H1 (cell line): ENCODE results near the gene FGF11. TPM values are rescaled to one million over a fixed set of nuclear protein-coding genes. Genes with fewer than 3 reads are reported as not detected.
A peak's percentile ranks its signal among the peaks of the same experiment; 100 is the strongest.

ENCODE experiments used
- CTCF ChIA-PET: fragments of 300-600 bp; sonication (Branson Sonifier 250); formaldehyde crosslinking; loops from one replicate; lab custom pipeline; 2021; ENCODE audit not compliant: partially characterized antibody; lab: Charles Lee
- POLR2A ChIA-PET: fragments of 300-600 bp; sonication (Branson Sonifier 250); formaldehyde crosslinking; loops from one replicate; lab custom pipeline; 2021; ENCODE audit warnings: inconsistent platforms; ENCODE audit not compliant: partially characterized antibody; lab: Charles Lee
- DNase-seq, 2 experiments: peaks; one replicate each; pipeline versions ENCODE4 v3.0.0 to v3.0.0-alpha.2; 2010 to 2022; ENCODE audit warnings: low spot score in 2 of 2, low read depth in 1 of 2, mixed read lengths in 1 of 2
- FAIRE-seq: peaks from 2 replicates; lab custom pipeline; 2011; peaks lifted over from hg19 to GRCh38; lab: Jason Lieb, UNC
- H2AFZ ChIP-seq: 2 replicates; pipeline ENCODE4 v1.8.1; 2012; ENCODE audit warnings: low read length, inconsistent platforms
- H2AK5ac ChIP-seq: 2 replicates; pipeline ENCODE4 v1.6.1; 2013; ENCODE audit warnings: low read depth, low read length
- H2BK120ac ChIP-seq: replicated peaks from 2 replicates; pipeline ENCODE3; 2013; ENCODE audit warnings: low read depth, low read length, inconsistent platforms
- H2BK12ac ChIP-seq: 2 replicates; pipeline ENCODE4 v1.6.1; 2013; ENCODE audit warnings: low read depth, low read length
- H2BK15ac ChIP-seq: 2 replicates; pipeline ENCODE4 v1.6.1; 2013; ENCODE audit warnings: low read length
- H2BK20ac ChIP-seq: 2 replicates; pipeline ENCODE4 v1.6.1; 2013; ENCODE audit warnings: low read length
- H2BK5ac ChIP-seq: 2 replicates; pipeline ENCODE4 v1.6.1; 2013; ENCODE audit warnings: low read depth, low read length
- H3K14ac ChIP-seq: 2 replicates; pipeline ENCODE4 v1.6.1; 2013; ENCODE audit warnings: inconsistent platforms; ENCODE audit not compliant: insufficient read length
- H3K18ac ChIP-seq: 2 replicates; pipeline ENCODE4 v1.6.1; 2013; ENCODE audit warnings: low read length; ENCODE audit errors: extremely low read depth
- H3K23ac ChIP-seq: 2 replicates; pipeline ENCODE4 v1.6.1; 2013; ENCODE audit warnings: inconsistent platforms; ENCODE audit not compliant: insufficient read length
- H3K23me2 ChIP-seq: 2 replicates; pipeline ENCODE4 v1.6.1; 2013; ENCODE audit warnings: low read depth, low read length
- H3K27ac ChIP-seq: 2 replicates; pipeline ENCODE4 v1.6.1; 2011; ENCODE audit warnings: low read depth, low read length, inconsistent platforms
- H3K27me3 ChIP-seq, 4 experiments: replicated peaks in 1 of 4; 1 replicate in 1 of 4; 2 replicates in 3 of 4; pipeline versions ENCODE4 v1.6.1 to v1.8.1; 2011 to 2013; ENCODE audit warnings: low read length in 3 of 4, mild to moderate bottlenecking in 3 of 4, inconsistent platforms in 2 of 4, mixed read lengths in 2 of 4, moderate library complexity in 1 of 4; ENCODE audit not compliant: control insufficient read depth in 3 of 4, insufficient read depth in 3 of 4; ENCODE audit errors: extremely low read depth in 1 of 4
- H3K36me3 ChIP-seq, 4 experiments: 2 replicates each; pipeline versions ENCODE4 v1.6.1 to v1.8.1; 2011 to 2013; ENCODE audit warnings: mild to moderate bottlenecking in 4 of 4, low read length in 3 of 4, moderate library complexity in 2 of 4, control low read depth in 1 of 4, inconsistent platforms in 1 of 4; ENCODE audit not compliant: insufficient read depth in 4 of 4, control insufficient read depth in 2 of 4
- H3K4ac ChIP-seq: replicated peaks from 2 replicates; pipeline ENCODE3; 2013; ENCODE audit warnings: low read length, low read depth, mixed read lengths, inconsistent platforms; ENCODE audit not compliant: insufficient read length
- H3K4me1 ChIP-seq, 4 experiments: replicated peaks in 1 of 4; 1 replicate in 1 of 4; 2 replicates in 3 of 4; pipeline versions ENCODE4 v1.6.1 to v1.8.1; 2011 to 2013; ENCODE audit warnings: low read length in 3 of 4, inconsistent platforms in 2 of 4, mixed read lengths in 1 of 4; ENCODE audit not compliant: insufficient read depth in 4 of 4, control insufficient read depth in 3 of 4
- H3K4me2 ChIP-seq, 2 experiments: 2 replicates each; pipeline versions ENCODE4 v1.6.1 to v1.8.1; 2011 to 2013; ENCODE audit warnings: low read depth in 2 of 2, low read length in 2 of 2, control low read depth in 1 of 2, inconsistent platforms in 1 of 2, mild to moderate bottlenecking in 1 of 2; ENCODE audit not compliant: insufficient read depth in 1 of 2
- H3K4me3 ChIP-seq, 4 experiments: fragments of 200-600, 300-600 bp in 1 of 4; sonication (generic), shearing (Covaris generic), sonication (Bioruptor Twin) in 1 of 4; 2 replicates each; pipeline versions ENCODE4 v1.5.1 to v1.8.1; 2011 to 2016; ENCODE audit warnings: low read length in 4 of 4, low read depth in 3 of 4, control low read depth in 2 of 4, inconsistent platforms in 2 of 4, mild to moderate bottlenecking in 2 of 4, mixed read lengths in 1 of 4, moderate library complexity in 1 of 4; ENCODE audit not compliant: insufficient read depth in 2 of 4; ENCODE audit errors: extremely low read depth in 1 of 4
- H3K56ac ChIP-seq: replicated peaks from 2 replicates; pipeline ENCODE3; 2013; ENCODE audit warnings: low read depth, mild to moderate bottlenecking, mixed read lengths, low read length, inconsistent platforms; ENCODE audit not compliant: insufficient read length
- H3K79me1 ChIP-seq: 2 replicates; pipeline ENCODE4 v1.6.1; 2013; ENCODE audit warnings: low read depth, low read length, control low read depth
- H3K79me2 ChIP-seq, 2 experiments: 2 replicates each; pipeline versions ENCODE4 v1.6.1 to v1.8.1; 2012 to 2013; ENCODE audit warnings: low read length in 2 of 2, mild to moderate bottlenecking in 2 of 2, inconsistent platforms in 1 of 2; ENCODE audit not compliant: insufficient read depth in 2 of 2, control insufficient read depth in 1 of 2
- H3K9ac ChIP-seq, 4 experiments: replicated peaks in 1 of 4; 1 replicate in 1 of 4; 2 replicates in 3 of 4; pipeline versions ENCODE4 v1.6.1 to v1.8.1; 2011 to 2013; ENCODE audit warnings: low read depth in 3 of 4, low read length in 3 of 4, control low read depth in 2 of 4, mild to moderate bottlenecking in 2 of 4, moderate library complexity in 2 of 4, inconsistent platforms in 1 of 4; ENCODE audit errors: extremely low read depth in 1 of 4
- H3K9me3 ChIP-seq, 2 experiments: 2 replicates each; pipeline versions ENCODE4 v1.6.1 to v1.8.1; 2012 to 2013; ENCODE audit warnings: mild to moderate bottlenecking in 2 of 2, moderate library complexity in 2 of 2, control low read depth in 1 of 2, inconsistent platforms in 1 of 2, low read depth in 1 of 2, low read length in 1 of 2, mixed read lengths in 1 of 2; ENCODE audit not compliant: insufficient read depth in 2 of 2
- H4K20me1 ChIP-seq, 2 experiments: replicated peaks in 1 of 2; 2 replicates each; pipeline versions ENCODE3 to v1.8.1; 2011 to 2013; ENCODE audit warnings: inconsistent platforms in 2 of 2, low read length in 2 of 2, mild to moderate bottlenecking in 1 of 2; ENCODE audit not compliant: insufficient read depth in 2 of 2, control insufficient read depth in 1 of 2
- H4K5ac ChIP-seq: 2 replicates; pipeline ENCODE4 v1.6.1; 2013; ENCODE audit warnings: low read length, low read depth, mixed read lengths, inconsistent platforms; ENCODE audit not compliant: insufficient read length
- H4K8ac ChIP-seq: 2 replicates; pipeline ENCODE4 v1.8.0; 2013; ENCODE audit warnings: mild to moderate bottlenecking, moderate library complexity, low read length, inconsistent platforms; ENCODE audit not compliant: insufficient read depth; ENCODE audit errors: extremely low read depth
- H4K91ac ChIP-seq: replicated peaks from 2 replicates; pipeline ENCODE3; 2013; ENCODE audit warnings: low read length, mixed read lengths, inconsistent platforms; ENCODE audit not compliant: insufficient read length
- CHD2 ChIP-seq: IDR thresholded peaks from 2 replicates; pipeline ENCODE4 v1.6.1; 2012; ENCODE audit warnings: low read length, improper control_type of control experiment
- EGR1 ChIP-seq: IDR thresholded peaks from 2 replicates; pipeline ENCODE4 v1.6.1; 2011; ENCODE audit warnings: low read depth, low read length, borderline replicate concordance
- GTF2F1 ChIP-seq: IDR thresholded peaks from 2 replicates; pipeline ENCODE4 v1.6.1; 2012; ENCODE audit warnings: low read depth, low read length, improper control_type of control experiment, borderline replicate concordance
- KDM1A ChIP-seq: fragments of 200-600, 300-600 bp; sonication (generic); IDR thresholded peaks from 2 replicates; pipeline ENCODE4 v1.7.1; 2016; ENCODE audit warnings: mild to moderate bottlenecking, low read length, borderline replicate concordance
- RAD21 ChIP-seq, 2 experiments: IDR thresholded peaks in 1 of 2; conservative IDR thresholded peaks in 1 of 2; 2 replicates each; pipeline ENCODE4 v1.6.1; 2011; ENCODE audit warnings: low read depth in 2 of 2, low read length in 2 of 2, improper control_type of control experiment in 1 of 2, inconsistent platforms in 1 of 2, mild to moderate bottlenecking in 1 of 2, moderate library complexity in 1 of 2
- RNF2 ChIP-seq: fragments of 200-900, 300-1000 bp; sonication (generic); IDR thresholded peaks from 2 replicates; pipeline ENCODE4 v1.7.1; 2016; ENCODE audit warnings: borderline replicate concordance, low read depth, mild to moderate bottlenecking, antibody characterized with exemption, low read length; ENCODE audit not compliant: poor library complexity, severe bottlenecking; ENCODE audit errors: missing control alignments
- SP2 ChIP-seq: IDR thresholded peaks from 2 replicates; pipeline ENCODE4 v1.6.1; 2012; ENCODE audit warnings: mild to moderate bottlenecking, low read length, inconsistent platforms
- WGBS, 2 experiments: shearing (Covaris generic) in 1 of 2; methylation state at CpG; one replicate each; pipeline versions ENCODE4 v1.1.6 to v1.1.7; 2013 to 2015; ENCODE audit warnings: low lambda C conversion rate in 2 of 2, mixed read lengths in 2 of 2, inconsistent platforms in 1 of 2, low coverage in 1 of 2, missing lambda C conversion rate in 1 of 2; ENCODE audit not compliant: insufficient replicate concordance in 2 of 2, insufficient coverage in 1 of 2, insufficient read length in 1 of 2; ENCODE audit errors: extremely low coverage in 1 of 2, missing lambda C conversion rate in 1 of 2; 5-methylcytosine and 5-hydroxymethylcytosine counted together
- polyA plus RNA-seq, 7 experiments: library from polyadenylated mRNA; depleted of rRNA in 3 of 7; stranded (reverse) in 5 of 7; unstranded in 2 of 7; fragments of >200 nt in 5 of 7; fragments of 200-250 nt in 2 of 7; gene quantifications; 1 replicate in 5 of 7; 2 replicates in 1 of 7; 4 replicates in 1 of 7; pipeline versions ENCODE4 v1.2.1 to v1.2.3, GENCODE V29; 2011 to 2013; ENCODE audit warnings: missing spikeins in 2 of 7, mixed read lengths in 2 of 7
- total RNA-seq: library from RNA; stranded (reverse); fragmentation: NEBNext Ultra II Directional; extraction: Animal tissue kit (Norgen Biotek cat#: 25700); gene quantifications from 2 replicates; pipeline ENCODE4 v1.2.1, GENCODE V29; 2021

FGF11 gene
- total and polyA plus RNA-seq, 2 of the 8 experiments (the other 6 are each of a cell fraction or from before 2014, with no cell fraction given) = 11.8 to 26.1 TPM

GRCh38 chr17:7398612-7399011, 40.7 kb upstream of the FGF11 start:
- no peak overlapping the region for H3K14ac ChIP-seq
- H3K4ac ChIP-seq = no peak overlapping the region
- 0 out of 4 replicates have a peak, but pooled peaks cover 0 to 4% of the 10 kb centered on the region in 2 experiments for H3K79me2 ChIP-seq
- peaks cover 0 to 3% of the 10 kb centered on the region in 2 experiments for H4K20me1 ChIP-seq
- H2AK5ac ChIP-seq = no peak overlapping the region
- no peak overlapping the region for H3K27ac ChIP-seq
- H3K9ac ChIP-seq = no peak overlapping the region
- no peak for DNase-seq
- POLR2A ChIA-PET = interaction anchor here (0.6 to 2.3 kb wide), 11 partner anchors 9 to 1963 kb away, joined by 3 to 8 read pairs (median 4); partner anchors contain the start of genes ACAP1, CD68 and TMEM102
- no peak overlapping the region for H3K4me2 ChIP-seq
- TF ChIP-seq RNF2 = no peak
- TF ChIP-seq SP2 = no peak
- no peak for TF ChIP-seq RAD21 (IDR thresholded peaks at IDR 0.05 in 1 of 2, conservative IDR thresholded peaks at IDR 0.05 in 1 of 2; ENCODE audit: low read depth in 2 of 2, low read length in 2 of 2)
- TF ChIP-seq CHD2 = no peak
- no peak for TF ChIP-seq EGR1
- TF ChIP-seq GTF2F1 = no peak
- TF ChIP-seq KDM1A = 0 out of 2 replicates have a peak, but pooled peaks have one; percentile 10
- H2BK5ac ChIP-seq = no peak overlapping the region
- no peak overlapping the region for H3K23ac ChIP-seq
- H2BK20ac ChIP-seq = no peak overlapping the region
- H4K91ac ChIP-seq = peak overlapping the region; percentile 27
- H2BK15ac ChIP-seq = no peak overlapping the region
- peaks cover 2% of the 10 kb centered on the region; the same call in 1 of the 2 replicates for H3K79me1 ChIP-seq
- WGBS, 2 experiments = 93% methylated on average over 2 of the region's 2 CpGs; no CpG with 5 or more reads in 1 of the 2 experiments
- FAIRE-seq = no peak
- H3K56ac ChIP-seq = no peak overlapping the region
- peaks cover 13% of the 10 kb centered on the region; the same call in 1 of the 2 replicates for H3K23me2 ChIP-seq
- H2BK12ac ChIP-seq = no peak overlapping the region
- H4K5ac ChIP-seq = no peak overlapping the region
- H3K27me3 ChIP-seq = no peaks in the 10 kb centered on the region
- peaks cover 0 to 5% (median 3%) of the 10 kb centered on the region in 4 experiments; a peak in 4 of 7 replicates for H3K4me1 ChIP-seq
- no peak overlapping the region for H2AFZ ChIP-seq
- CTCF ChIA-PET = interaction anchor here (0.6 to 2.2 kb wide), 9 partner anchors 10 to 178 kb away, joined by 3 to 14 read pairs (median 3); partner anchors contain the start of genes TMEM95 and TNK1
- H3K36me3 ChIP-seq = no peaks in the 10 kb centered on the region
- no peaks in the 10 kb centered on the region for H3K9me3 ChIP-seq
- no peak overlapping the region for H3K4me3 ChIP-seq
- H4K8ac ChIP-seq = no peak overlapping the region
- no peak overlapping the region for H3K18ac ChIP-seq
- H2BK120ac ChIP-seq = no peak overlapping the region
